Measurements from ENCODE around the gene TBC1D22A.

DNA sequence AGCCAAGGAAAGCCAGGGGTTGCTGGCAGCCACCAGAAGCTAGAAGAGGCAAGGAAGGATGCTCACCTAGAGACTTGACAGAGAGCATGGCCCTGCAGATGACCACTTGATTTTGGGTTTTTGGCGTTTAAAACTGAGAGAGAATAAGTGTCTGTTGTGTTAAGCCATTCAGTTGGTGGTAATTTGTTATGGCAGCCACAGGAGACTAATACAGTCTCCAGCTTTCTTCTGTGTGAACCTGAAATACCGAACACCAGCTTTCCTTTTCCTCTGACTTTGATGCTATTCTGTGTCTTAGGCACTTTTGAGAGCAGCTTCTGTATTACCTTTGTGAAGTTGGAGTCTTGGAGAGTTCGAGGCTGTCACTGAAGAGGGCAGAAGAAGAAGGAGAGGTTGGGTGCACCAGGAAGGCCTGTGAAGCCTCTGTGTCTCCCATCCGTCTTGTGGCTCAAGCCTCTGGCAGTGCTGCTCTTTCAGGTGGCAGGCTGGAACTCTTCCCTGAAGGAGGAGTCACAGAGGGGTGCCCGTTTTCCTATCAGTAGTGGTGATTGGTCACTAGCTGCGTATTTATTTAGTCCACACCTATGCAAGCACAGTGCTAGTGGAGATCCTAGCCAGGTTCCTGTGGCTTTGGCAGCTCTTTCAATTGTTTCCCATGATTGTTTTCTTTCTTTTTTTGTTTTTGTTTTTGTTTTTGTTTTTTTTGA is 2.5 kb downstream of the TBC1D22A start:
- TF ChIP-seq, protein P1, sequence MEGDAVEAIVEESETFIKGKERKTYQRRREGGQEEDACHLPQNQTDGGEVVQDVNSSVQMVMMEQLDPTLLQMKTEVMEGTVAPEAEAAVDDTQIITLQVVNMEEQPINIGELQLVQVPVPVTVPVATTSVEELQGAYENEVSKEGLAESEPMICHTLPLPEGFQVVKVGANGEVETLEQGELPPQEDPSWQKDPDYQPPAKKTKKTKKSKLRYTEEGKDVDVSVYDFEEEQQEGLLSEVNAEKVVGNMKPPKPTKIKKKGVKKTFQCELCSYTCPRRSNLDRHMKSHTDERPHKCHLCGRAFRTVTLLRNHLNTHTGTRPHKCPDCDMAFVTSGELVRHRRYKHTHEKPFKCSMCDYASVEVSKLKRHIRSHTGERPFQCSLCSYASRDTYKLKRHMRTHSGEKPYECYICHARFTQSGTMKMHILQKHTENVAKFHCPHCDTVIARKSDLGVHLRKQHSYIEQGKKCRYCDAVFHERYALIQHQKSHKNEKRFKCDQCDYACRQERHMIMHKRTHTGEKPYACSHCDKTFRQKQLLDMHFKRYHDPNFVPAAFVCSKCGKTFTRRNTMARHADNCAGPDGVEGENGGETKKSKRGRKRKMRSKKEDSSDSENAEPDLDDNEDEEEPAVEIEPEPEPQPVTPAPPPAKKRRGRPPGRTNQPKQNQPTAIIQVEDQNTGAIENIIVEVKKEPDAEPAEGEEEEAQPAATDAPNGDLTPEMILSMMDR (IDR thresholded peaks at IDR 0.05; ENCODE audit: low read depth, low read length): no peak
- no peak for TF ChIP-seq EZH2phosphoT487 (IDR thresholded peaks at IDR 0.05; ENCODE audit: low read depth)

Measured in OCI-LY3 (cell line).